ENCODE results near the gene FAM120B.

DNA sequence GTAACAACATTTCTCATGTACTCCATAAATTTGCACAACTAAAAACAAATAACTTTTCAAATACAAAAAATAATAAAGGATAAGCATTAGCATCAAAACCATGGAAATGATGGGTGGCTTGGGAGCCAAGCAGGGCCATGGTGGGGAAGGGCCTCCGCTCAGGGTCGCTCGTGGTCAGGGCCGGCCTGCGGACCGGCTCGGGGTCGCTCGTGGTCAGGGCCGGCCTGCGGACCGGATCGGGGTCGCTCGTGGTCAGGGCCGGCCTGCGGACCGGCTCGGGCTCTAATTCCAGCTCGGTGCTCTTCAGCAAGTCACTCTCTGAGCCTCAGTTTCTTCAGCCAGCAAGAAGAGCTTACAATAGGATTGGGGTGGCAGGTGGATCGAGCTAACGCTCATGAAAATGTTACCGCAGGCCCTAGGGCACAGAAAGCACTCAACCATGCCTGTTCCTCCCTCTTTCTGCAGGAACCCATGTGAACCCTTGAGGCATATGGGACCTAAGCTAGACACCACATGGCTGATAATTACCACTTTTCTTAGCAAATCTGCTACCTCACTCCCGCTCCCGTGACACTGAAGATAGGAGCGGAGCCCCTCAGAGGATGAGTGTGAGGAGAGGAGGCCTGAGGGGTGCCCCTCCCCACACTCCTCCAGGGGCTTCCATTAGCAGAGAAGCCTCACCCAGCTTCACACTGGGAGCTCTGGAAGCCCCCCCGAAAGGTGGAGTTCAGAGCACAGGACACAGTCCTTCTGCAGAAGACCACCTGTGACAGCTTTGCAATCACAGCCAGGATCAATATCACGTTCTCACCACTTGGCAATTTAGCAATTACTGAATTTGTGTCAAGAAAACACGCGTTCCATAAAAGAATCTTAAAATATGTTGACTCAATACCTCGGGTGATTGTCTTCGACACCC, 143.5 kb downstream of the FAM120B start:
- TF ChIP-seq, protein P1, sequence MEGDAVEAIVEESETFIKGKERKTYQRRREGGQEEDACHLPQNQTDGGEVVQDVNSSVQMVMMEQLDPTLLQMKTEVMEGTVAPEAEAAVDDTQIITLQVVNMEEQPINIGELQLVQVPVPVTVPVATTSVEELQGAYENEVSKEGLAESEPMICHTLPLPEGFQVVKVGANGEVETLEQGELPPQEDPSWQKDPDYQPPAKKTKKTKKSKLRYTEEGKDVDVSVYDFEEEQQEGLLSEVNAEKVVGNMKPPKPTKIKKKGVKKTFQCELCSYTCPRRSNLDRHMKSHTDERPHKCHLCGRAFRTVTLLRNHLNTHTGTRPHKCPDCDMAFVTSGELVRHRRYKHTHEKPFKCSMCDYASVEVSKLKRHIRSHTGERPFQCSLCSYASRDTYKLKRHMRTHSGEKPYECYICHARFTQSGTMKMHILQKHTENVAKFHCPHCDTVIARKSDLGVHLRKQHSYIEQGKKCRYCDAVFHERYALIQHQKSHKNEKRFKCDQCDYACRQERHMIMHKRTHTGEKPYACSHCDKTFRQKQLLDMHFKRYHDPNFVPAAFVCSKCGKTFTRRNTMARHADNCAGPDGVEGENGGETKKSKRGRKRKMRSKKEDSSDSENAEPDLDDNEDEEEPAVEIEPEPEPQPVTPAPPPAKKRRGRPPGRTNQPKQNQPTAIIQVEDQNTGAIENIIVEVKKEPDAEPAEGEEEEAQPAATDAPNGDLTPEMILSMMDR (IDR thresholded peaks at IDR 0.05) = no peak
- no peak for TF ChIP-seq POLR2A (IDR thresholded peaks at IDR 0.05)
